MCF 10A (cell line): Measurements from ENCODE around the gene PTMS. TPM values are rescaled to one million over a fixed set of nuclear protein-coding genes. Genes with fewer than 3 reads are reported as not detected.
"Not testable (repeated sequence)": the region's sequence is repeated elsewhere in the genome, so short reads cannot be mapped to it uniquely, and the experiment has no call there.

Experiments used
- BruUV-seq: library from RNA; stranded (reverse); fragments of 400-500 nt; replicated peaks from 2 replicates; lab custom pipeline; 2021; lab: Mats Ljungman, UMichigan
- CTCF ChIA-PET: fragments of 300-600 bp; sonication (Branson Sonifier 250); formaldehyde crosslinking; extraction: SDS; loops from one replicate; lab custom pipeline; 2021; ENCODE audit warnings: antibody characterized with exemption, inconsistent platforms; lab: Yijun Ruan, JAX
- POLR2A ChIA-PET: fragments of 300-600, 350-650 bp; sonication (Branson Sonifier 250); formaldehyde crosslinking; extraction: SDS; loops from one replicate; lab custom pipeline; 2020; ENCODE audit warnings: antibody characterized with exemption, inconsistent platforms; lab: Yijun Ruan, JAX
- DNase-seq: peaks from one replicate; pipeline ENCODE4 v3.0.0-alpha.2; 2018; ENCODE audit not compliant: unreplicated experiment
- H3K27ac Mint-ChIP-seq: one replicate; pipeline ENCODE4 v1.8.0; 2022; ENCODE audit warnings: mild to moderate bottlenecking, low read depth, mixed read lengths; ENCODE audit not compliant: unreplicated experiment
- H3K27me3 Mint-ChIP-seq: one replicate; pipeline ENCODE4 v1.8.0; 2022; ENCODE audit warnings: mixed read lengths; ENCODE audit not compliant: insufficient read depth, unreplicated experiment
- H3K36me3 Mint-ChIP-seq: one replicate; pipeline ENCODE4 v1.8.0; 2022; ENCODE audit warnings: mild to moderate bottlenecking, moderate library complexity, mixed read lengths; ENCODE audit not compliant: insufficient read depth, unreplicated experiment
- H3K4me1 Mint-ChIP-seq: one replicate; pipeline ENCODE4 v1.8.0; 2022; ENCODE audit warnings: mixed read lengths; ENCODE audit not compliant: insufficient read depth, unreplicated experiment
- H3K4me3 Mint-ChIP-seq: one replicate; pipeline ENCODE4 v1.8.0; 2022; ENCODE audit warnings: mild to moderate bottlenecking, moderate library complexity, mixed read lengths; ENCODE audit not compliant: unreplicated experiment
- H3K9me3 Mint-ChIP-seq: one replicate; pipeline ENCODE4 v1.8.0; 2022; ENCODE audit warnings: mixed read lengths; ENCODE audit not compliant: unreplicated experiment
- intact Hi-C: fragments of 100-400 bp; cut with micrococcal nuclease; formaldehyde crosslinking; loops from 2 replicates; pipeline ENCODE4 v1.14.1; 2022
- total RNA-seq: library from RNA; stranded (reverse); gene quantifications from 2 replicates; pipeline ENCODE4 v1.2.3, GENCODE V29; 2022
- TF ChIP-seq, protein P1 (sequence below): fragments of 200-600 bp; IDR thresholded peaks from one replicate; pipeline ENCODE4 v1.8.0; 2022; ENCODE audit warnings: antibody characterized with exemption, mild to moderate bottlenecking; ENCODE audit not compliant: unreplicated experiment

The PTMS gene
- total RNA-seq, 1 experiment from 2014 or later, result 284 TPM

DNA sequence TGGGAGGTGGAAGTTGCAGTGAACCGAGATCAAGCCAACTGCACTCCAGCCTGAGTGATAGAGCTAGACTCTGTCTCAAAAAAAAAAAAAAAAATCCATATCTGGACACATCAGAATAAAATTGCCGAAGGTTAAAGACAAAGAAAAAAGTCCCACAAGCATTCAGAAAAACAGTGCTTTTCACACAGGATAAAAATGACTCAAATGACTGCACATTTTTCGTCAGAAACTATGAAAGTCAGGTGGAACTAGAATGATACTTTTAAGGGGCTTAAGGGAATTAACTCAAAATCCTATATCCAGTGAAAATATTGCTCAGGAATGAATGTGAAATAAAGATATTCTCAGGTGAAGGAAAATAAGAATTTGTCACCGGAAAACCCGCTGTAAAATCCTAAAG lies 29.4 kb upstream of the PTMS start:
- Mint-ChIP-seq H3K4me3 (no peak overlapping the region), H3K4me1 (peaks cover 9% of the 10 kb centered on the region), H3K27me3 (no peaks in the 10 kb centered on the region), H3K9me3 (no peaks in the 10 kb centered on the region), H3K27ac (no peak overlapping the region), H3K36me3 (peaks cover 6% of the 10 kb centered on the region)
- CTCF ChIA-PET, result interaction anchor here (0.6 to 9.4 kb wide), 9 partner anchors 12 to 262 kb away, joined by 3 to 83 read pairs (median 5); partner anchors contain the start of genes MLF2 and PTMS
- POLR2A ChIA-PET, result interaction anchor here (0.7 to 6.6 kb wide), 7 partner anchors 12 to 340 kb away, joined by 3 to 46 read pairs (median 5); partner anchors contain the start of genes MLF2 and ZNF384
- no TSS peak for BruUV-seq
- no peak for DNase-seq
- TF ChIP-seq, protein P1, sequence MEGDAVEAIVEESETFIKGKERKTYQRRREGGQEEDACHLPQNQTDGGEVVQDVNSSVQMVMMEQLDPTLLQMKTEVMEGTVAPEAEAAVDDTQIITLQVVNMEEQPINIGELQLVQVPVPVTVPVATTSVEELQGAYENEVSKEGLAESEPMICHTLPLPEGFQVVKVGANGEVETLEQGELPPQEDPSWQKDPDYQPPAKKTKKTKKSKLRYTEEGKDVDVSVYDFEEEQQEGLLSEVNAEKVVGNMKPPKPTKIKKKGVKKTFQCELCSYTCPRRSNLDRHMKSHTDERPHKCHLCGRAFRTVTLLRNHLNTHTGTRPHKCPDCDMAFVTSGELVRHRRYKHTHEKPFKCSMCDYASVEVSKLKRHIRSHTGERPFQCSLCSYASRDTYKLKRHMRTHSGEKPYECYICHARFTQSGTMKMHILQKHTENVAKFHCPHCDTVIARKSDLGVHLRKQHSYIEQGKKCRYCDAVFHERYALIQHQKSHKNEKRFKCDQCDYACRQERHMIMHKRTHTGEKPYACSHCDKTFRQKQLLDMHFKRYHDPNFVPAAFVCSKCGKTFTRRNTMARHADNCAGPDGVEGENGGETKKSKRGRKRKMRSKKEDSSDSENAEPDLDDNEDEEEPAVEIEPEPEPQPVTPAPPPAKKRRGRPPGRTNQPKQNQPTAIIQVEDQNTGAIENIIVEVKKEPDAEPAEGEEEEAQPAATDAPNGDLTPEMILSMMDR, result no peak
- intact Hi-C loops, result no loop called here

DNA sequence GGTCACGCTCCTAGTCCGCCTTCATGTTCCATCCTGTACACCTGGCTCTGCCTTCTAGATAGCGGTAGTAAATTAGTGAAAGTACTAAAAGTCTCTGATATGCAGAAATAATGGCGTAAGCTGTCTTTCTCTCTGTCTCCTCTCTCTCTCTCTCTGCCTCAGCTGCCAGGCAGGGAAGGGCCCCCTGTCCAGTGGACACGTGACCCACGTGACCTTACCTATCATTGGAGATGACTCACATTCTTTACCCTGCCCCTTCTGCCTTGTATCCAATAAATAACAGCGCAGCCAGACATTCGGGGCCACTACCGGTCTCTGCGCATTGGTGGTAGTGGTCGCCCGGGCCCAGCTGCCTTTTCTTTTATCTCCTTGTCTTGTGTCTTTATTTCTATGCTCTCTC lies 24.1 kb upstream of the PTMS start:
- H3K4me1 Mint-ChIP-seq, DNase-seq, intact Hi-C loops, H3K4me3 Mint-ChIP-seq, H3K27me3 Mint-ChIP-seq, H3K9me3 Mint-ChIP-seq, H3K36me3 Mint-ChIP-seq, BruUV-seq, H3K27ac Mint-ChIP-seq: not testable (repeated sequence)
- POLR2A ChIA-PET, result interaction anchor here (1.0 to 3.7 kb wide), 2 partner anchors 11 to 92 kb away, joined by 3 to 31 read pairs; partner anchors contain the start of gene MLF2
- CTCF ChIA-PET, result interaction anchor here (1.1 to 1.8 kb wide), 3 partner anchors 11 to 84 kb away, joined by 3 to 23 read pairs (median 3); partner anchors contain the start of gene MLF2

DNA sequence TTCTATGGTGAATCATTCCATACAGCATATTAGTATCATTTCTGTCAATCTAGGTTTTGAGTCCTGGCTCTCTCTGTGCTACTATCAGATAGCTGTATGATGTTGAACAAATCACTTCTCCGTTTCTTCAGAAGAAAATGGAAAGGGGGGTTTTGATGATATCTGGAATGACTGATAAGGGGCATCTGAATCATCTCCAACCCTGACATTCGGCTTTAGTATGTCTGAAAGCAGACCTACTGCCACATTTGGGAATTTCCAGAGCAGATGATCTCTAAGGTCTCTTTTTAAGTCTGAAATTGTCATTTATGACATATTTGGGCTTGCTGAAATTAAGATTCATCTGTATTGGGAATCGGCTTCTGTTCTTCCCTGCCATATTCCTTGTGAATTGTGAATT lies 23.3 kb upstream of the PTMS start:
- Mint-ChIP-seq H3K27ac (no peak overlapping the region), H3K9me3 (no peaks in the 10 kb centered on the region), H3K36me3 (peaks cover 13% of the 10 kb centered on the region), H3K27me3 (no peaks in the 10 kb centered on the region), H3K4me1 (peaks cover 8% of the 10 kb centered on the region), H3K4me3 (no peak overlapping the region)
- ChIA-PET POLR2A (interaction anchor here (0.9 to 3.7 kb wide), 3 partner anchors 10 to 93 kb away, joined by 3 to 31 read pairs (median 3); partner anchors contain the start of genes COPS7A and MLF2), CTCF (interaction anchor here (1.0 to 1.8 kb wide), 4 partner anchors 10 to 83 kb away, joined by 3 to 23 read pairs (median 3); partner anchors contain the start of gene MLF2)
- TF ChIP-seq, protein P1, result no peak
- intact Hi-C loops, result no loop called here
- BruUV-seq, result no TSS peak
- DNase-seq, result no peak

DNA sequence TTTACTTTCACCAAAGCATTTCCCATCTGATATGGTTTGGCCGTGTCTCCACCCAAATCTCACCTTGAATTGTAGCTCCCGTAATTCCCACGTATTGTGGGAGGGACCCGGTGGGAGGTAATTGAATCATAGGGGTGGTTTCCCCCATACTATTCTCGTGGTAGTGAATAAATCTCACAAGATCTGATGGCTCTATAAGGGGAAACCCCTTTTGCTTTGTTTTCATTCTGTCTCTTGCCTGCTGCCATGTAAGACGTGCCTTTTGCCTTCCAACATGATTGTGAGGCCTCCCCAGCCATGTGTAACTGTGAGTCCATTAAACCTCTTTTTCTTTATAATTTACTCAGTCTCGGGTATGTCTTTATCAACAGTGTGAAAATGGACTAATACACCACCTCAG lies 22.9 kb upstream of the PTMS start:
- ChIA-PET CTCF (interaction anchor here (1.0 to 1.8 kb wide), 4 partner anchors 10 to 83 kb away, joined by 3 to 23 read pairs (median 3); partner anchors contain the start of gene MLF2), POLR2A (interaction anchor here (0.9 to 3.7 kb wide), 3 partner anchors 10 to 94 kb away, joined by 3 to 31 read pairs (median 3); partner anchors contain the start of genes COPS7A and MLF2)
- H3K27me3 Mint-ChIP-seq, intact Hi-C loops, DNase-seq, H3K4me3 Mint-ChIP-seq, H3K9me3 Mint-ChIP-seq, BruUV-seq, H3K27ac Mint-ChIP-seq, H3K4me1 Mint-ChIP-seq: not testable (repeated sequence)
- H3K36me3 Mint-ChIP-seq, result peaks cover 18% of the 10 kb centered on the region
